Gastroesophageal sphincter (tissue), 4 donors: ENCODE data around the gene LGALS1. TPM values are rescaled to one million over a fixed set of nuclear protein-coding genes. Genes with fewer than 3 reads are reported as not detected.

Experiments
- ATAC-seq: fragments of 150-250 bp; one replicate; pipeline ENCODE4 v1.9.1; 2016; ENCODE audit warnings: mild to moderate bottlenecking, moderate library complexity
- H3K27ac ChIP-seq, 4 donors: fragments of 200-600 bp; sonication (generic) in 3 of 4; 1 replicate in 3 of 4; 2 replicates in 1 of 4; pipeline ENCODE4 v1.5.1; 2016 to 2019
- H3K27me3 ChIP-seq: fragments of 200-600 bp; sonication (generic); one replicate; pipeline ENCODE4 v1.5.1; 2019
- H3K36me3 ChIP-seq, 2 donors: fragments of 200-600 bp; sonication (generic); one replicate each; pipeline ENCODE4 v1.5.1; 2019; ENCODE audit warnings: control low read depth in 1 of 2
- H3K4me1 ChIP-seq, 3 donors: fragments of 200-600 bp; sonication (generic); 1 replicate in 2 of 3; 2 replicates in 1 of 3; pipeline ENCODE4 v1.5.1; 2016 to 2019; ENCODE audit warnings: control low read depth in 2 of 3
- H3K4me3 ChIP-seq, 2 donors: fragments of 200-600 bp; sonication (generic); one replicate each; pipeline ENCODE4 v1.5.1; 2019; ENCODE audit warnings: mild to moderate bottlenecking in 1 of 2, moderate library complexity in 1 of 2
- H3K9me3 ChIP-seq, 3 donors: fragments of 200-600 bp; sonication (generic); one replicate each; pipeline ENCODE4 v1.5.1; 2017 to 2019; ENCODE audit warnings: control low read depth in 2 of 3
- CTCF ChIP-seq, 4 experiments: fragments of 200-600 bp in 2 of 4; fragments of 450-650 bp in 2 of 4; sonication (generic) in 1 of 4; IDR thresholded peaks; one replicate each; pipeline ENCODE4 v1.5.1; 2017 to 2019; ENCODE audit warnings: antibody characterized with exemption in 4 of 4, mild to moderate bottlenecking in 2 of 4, moderate library complexity in 2 of 4
- EP300 ChIP-seq: sonication (generic); formaldehyde crosslinking; IDR thresholded peaks from one replicate; pipeline ENCODE4 v1.6.1; 2017; ENCODE audit warnings: antibody characterized with exemption, mild to moderate bottlenecking
- POLR2A ChIP-seq, 2 donors: fragments of 450-650 bp; IDR thresholded peaks; one replicate each; pipeline ENCODE4 v1.6.1; 2017; ENCODE audit warnings: antibody characterized with exemption in 2 of 2, mild to moderate bottlenecking in 2 of 2, moderate library complexity in 1 of 2
- POLR2AphosphoS5 ChIP-seq: sonication (generic); formaldehyde crosslinking; IDR thresholded peaks from one replicate; pipeline ENCODE4 v1.6.1; 2017; ENCODE audit warnings: antibody characterized with exemption
- WGBS, 2 donors: methylation state at CpG; one replicate each; pipeline ENCODE4 v1.1.5; 2018; ENCODE audit warnings: low coverage in 1 of 2; 5-methylcytosine and 5-hydroxymethylcytosine counted together
- total RNA-seq, 4 donors: library from RNA; depleted of rRNA; stranded (reverse); fragments of >200 nt; gene quantifications; one replicate each; pipeline ENCODE4 v1.1.0, GENCODE V29; 2016

LGALS1 gene
- total RNA-seq, 4 donors from 2014 or later, result 747 to 1,092 (median 1,059) TPM

GRCh38 chr22:37638391-37639069, 36.9 kb upstream of the LGALS1 start:
- Histone ChIP-seq H3K36me3 (no peaks in the 10 kb centered on the region), H3K4me3 (peak overlapping the region in 1 of 2 donors; percentile 58), H3K27me3 (peaks cover 37% of the 10 kb centered on the region), H3K27ac (peak overlapping the region in 2 of 4 donors; percentile 38 to 68), H3K9me3 (no peaks in the 10 kb centered on the region), H3K4me1 (peaks cover 0 to 74% (median 38%) of the 10 kb centered on the region in 3 donors)
- no peak for ATAC-seq
- TF ChIP-seq CTCF (IDR thresholded peaks at IDR 0.05) (no peak), POLR2AphosphoS5 (no peak), EP300 (no peak), POLR2A (IDR thresholded peaks at IDR 0.05) (no peak)
- WGBS, 2 donors, result 53 to 73% methylated on average over 3 of the region's 11 CpGs

- TF ChIP-seq POLR2AphosphoS5 (no peak), CTCF (IDR thresholded peaks at IDR 0.05) (no peak), EP300 (no peak), POLR2A (IDR thresholded peaks at IDR 0.05) (no peak)
- Histone ChIP-seq H3K4me3 (peak within 1 kb of the TSS; percentile 20 to 58), H3K4me1 (peaks cover 0 to 70% (median 33%) of the 10 kb centered on the region in 3 donors), H3K36me3 (no peaks in the 10 kb centered on the region), H3K9me3 (no peaks in the 10 kb centered on the region), H3K27me3 (peaks cover 37% of the 10 kb centered on the region), H3K27ac (peak within 1 kb of the TSS in 3 of 4 donors; percentile 38 to 68 (median 45))
- WGBS, 2 donors, result no CpG with 5 or more reads among the region's 57 CpGs
- peak; percentile 29 for ATAC-seq
Measured at GRCh38 chr22:37639070-37639760, 36.2 kb upstream of the LGALS1 start, which contains the start of gene SH3BP1. TSS of gene SH3BP1 (plus strand) at chr22:37639669. CDS start at chr22:37639788, 119 bp downstream.

GRCh38 chr22:37639771-37640590, 35.5 kb upstream of the LGALS1 start:
- peaks cover 37% of the 10 kb centered on the region for H3K27me3 ChIP-seq
- peak overlapping the region in 3 of 4 donors; percentile 38 to 68 (median 45) for H3K27ac ChIP-seq
- peak overlapping the region; percentile 20 to 58 for H3K4me3 ChIP-seq
- whole genome bisulfite sequencing, 2 donors, result 0% methylated on average over 2 to 5 of the region's 27 CpGs
- TF ChIP-seq POLR2AphosphoS5 (no peak), EP300 (no peak), CTCF (IDR thresholded peaks at IDR 0.05) (no peak), POLR2A (IDR thresholded peaks at IDR 0.05) (no peak)
- H3K4me1 ChIP-seq, result peaks cover 0 to 62% (median 26%) of the 10 kb centered on the region in 3 donors
- peaks cover 0 to 3% of the 10 kb centered on the region in 2 donors for H3K36me3 ChIP-seq
- ATAC-seq, result no peak
- H3K9me3 ChIP-seq, result no peaks in the 10 kb centered on the region

GRCh38 chr22:37640591-37641560, 34.6 kb upstream of the LGALS1 start:
- 100% methylated on average over 1 of the region's 24 CpGs; no CpG with 5 or more reads in 1 of the 2 donors for WGBS, 2 donors
- Histone ChIP-seq H3K36me3 (peaks cover 0 to 11% of the 10 kb centered on the region in 2 donors), H3K4me3 (peak overlapping the region in 1 of 2 donors; percentile 58), H3K9me3 (no peaks in the 10 kb centered on the region), H3K4me1 (peaks cover 0 to 58% (median 22%) of the 10 kb centered on the region in 3 donors), H3K27me3 (peaks cover 37% of the 10 kb centered on the region), H3K27ac (peak overlapping the region in 3 of 4 donors; percentile 38 to 68 (median 45))
- ATAC-seq, result no peak
- no peak for TF ChIP-seq POLR2A (IDR thresholded peaks at IDR 0.05)
